C4-2B (cell line): ENCODE data around the gene GTSF1L.

ENCODE experiments used
- ZFX ChIP-seq: fragments of 450-650 bp; IDR thresholded peaks from 2 replicates; pipeline ENCODE4 v1.6.1; 2017
- TF ChIP-seq, protein P1 (sequence below): fragments of 450-650 bp; conservative IDR thresholded peaks from 2 replicates; pipeline ENCODE4 v1.5.1; 2017; ENCODE audit warnings: mild to moderate bottlenecking

- TF ChIP-seq, protein P1, sequence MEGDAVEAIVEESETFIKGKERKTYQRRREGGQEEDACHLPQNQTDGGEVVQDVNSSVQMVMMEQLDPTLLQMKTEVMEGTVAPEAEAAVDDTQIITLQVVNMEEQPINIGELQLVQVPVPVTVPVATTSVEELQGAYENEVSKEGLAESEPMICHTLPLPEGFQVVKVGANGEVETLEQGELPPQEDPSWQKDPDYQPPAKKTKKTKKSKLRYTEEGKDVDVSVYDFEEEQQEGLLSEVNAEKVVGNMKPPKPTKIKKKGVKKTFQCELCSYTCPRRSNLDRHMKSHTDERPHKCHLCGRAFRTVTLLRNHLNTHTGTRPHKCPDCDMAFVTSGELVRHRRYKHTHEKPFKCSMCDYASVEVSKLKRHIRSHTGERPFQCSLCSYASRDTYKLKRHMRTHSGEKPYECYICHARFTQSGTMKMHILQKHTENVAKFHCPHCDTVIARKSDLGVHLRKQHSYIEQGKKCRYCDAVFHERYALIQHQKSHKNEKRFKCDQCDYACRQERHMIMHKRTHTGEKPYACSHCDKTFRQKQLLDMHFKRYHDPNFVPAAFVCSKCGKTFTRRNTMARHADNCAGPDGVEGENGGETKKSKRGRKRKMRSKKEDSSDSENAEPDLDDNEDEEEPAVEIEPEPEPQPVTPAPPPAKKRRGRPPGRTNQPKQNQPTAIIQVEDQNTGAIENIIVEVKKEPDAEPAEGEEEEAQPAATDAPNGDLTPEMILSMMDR = no peak
- TF ChIP-seq ZFX = no peak
Observed at GRCh38 chr20:43740642-43741041, 13.8 kb upstream of the GTSF1L start.
